GM19324 (cell line): ENCODE measurements around the gene LAMB4.

ENCODE experiments used
- ATAC-seq: cut with Tn5 transposase; IDR thresholded peaks from one replicate; pipeline ENCODE4 v1.9.1; 2021; ENCODE audit warnings: mild to moderate bottlenecking, moderate library complexity; ENCODE audit not compliant: unreplicated experiment, low FRiP score

LAMB4 gene

GRCh38 chr7:108083980-108084379 is 46.2 kb downstream of the LAMB4 start:
- ATAC-seq, result no peak

- ATAC-seq, result no peak
Observed at GRCh38 chr7:108079648-108080591, 50.2 kb downstream of the LAMB4 start.

DNA sequence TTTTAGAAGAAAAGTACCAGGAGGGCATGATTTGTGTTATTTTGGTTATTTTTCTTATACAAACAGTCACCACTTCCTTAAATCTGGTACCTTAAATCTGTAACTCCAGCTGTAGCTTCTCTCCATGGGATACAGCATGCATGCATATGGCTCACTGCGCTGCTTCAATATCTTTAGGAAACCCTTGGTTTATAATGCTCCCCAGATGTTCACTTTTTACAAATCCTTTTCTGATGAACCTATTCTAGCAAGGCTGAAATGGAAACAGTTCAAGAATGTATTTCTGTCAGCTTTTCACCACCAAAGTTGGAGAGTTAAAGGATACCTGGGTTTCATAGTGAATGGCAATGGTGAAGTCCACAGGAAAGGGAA is 50.9 kb downstream of the LAMB4 start:
- ATAC-seq, result no peak

- no peak for ATAC-seq
Observed at GRCh38 chr7:108078691-108079090, 51.5 kb downstream of the LAMB4 start.

GRCh38 chr7:108078211-108078673 is 51.9 kb downstream of the LAMB4 start:
- no peak for ATAC-seq

GRCh38 chr7:108077709-108078108 is 52.5 kb downstream of the LAMB4 start:
- no peak for ATAC-seq

- no peak for ATAC-seq
Observed at GRCh38 chr7:108076156-108076555, 54.0 kb downstream of the LAMB4 start.

DNA sequence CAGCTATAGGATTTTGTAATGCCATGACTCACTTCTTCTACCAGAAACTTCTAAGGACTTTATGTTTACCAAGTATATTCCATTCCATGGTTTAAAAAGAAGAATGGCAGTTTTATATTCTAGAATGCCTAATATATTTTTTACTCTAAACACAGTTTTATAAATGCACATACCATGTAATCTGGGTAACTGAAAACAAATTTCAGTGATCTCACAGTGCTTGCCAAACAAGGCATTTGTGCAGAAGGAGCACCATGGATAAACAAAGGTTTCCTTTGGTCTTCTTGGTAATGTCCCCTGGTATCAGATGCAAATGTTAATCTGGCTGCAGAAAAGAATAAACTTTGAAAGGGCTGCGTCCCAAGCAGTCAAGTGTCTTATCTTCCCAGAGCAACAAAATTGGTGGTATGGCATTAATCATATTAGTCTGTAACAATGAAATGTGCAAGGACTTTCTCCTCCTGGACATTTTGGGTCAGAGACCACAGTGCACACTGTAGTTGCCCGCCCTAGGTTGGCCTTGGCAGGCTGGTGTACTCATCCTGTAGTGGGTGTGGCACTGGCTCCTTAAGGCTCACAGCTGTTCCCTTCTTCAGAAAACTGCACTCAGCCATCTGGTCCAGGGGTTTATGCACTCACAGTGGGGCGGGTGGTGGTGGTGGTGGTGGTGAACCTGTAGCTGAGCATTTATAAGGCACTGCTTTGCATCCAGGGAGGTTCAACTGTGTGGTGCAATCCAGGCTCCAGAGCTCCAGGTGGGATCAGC is 56.7 kb downstream of the LAMB4 start:
- ATAC-seq, result no peak

- ATAC-seq, result no peak
Observed at GRCh38 chr7:108072739-108073138, 57.4 kb downstream of the LAMB4 start.

DNA sequence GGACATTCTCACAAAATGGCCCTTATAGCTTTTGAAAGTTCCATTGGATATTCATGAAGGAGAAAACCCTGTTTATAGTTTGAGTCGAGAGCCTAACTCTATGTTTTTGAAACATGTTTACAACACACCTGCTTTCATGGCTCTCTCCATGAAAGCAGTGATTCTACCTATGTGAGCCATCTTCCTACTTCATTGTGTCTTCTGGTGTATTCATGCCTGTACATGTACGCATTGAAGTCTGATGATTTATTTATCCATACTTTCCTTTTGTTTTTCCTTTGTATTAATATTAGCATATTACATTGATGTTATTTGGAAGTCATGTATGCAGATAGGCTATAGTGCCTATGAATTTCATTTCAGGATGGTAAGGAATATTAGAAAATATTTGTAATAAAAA is 58.0 kb downstream of the LAMB4 start:
- ATAC-seq, result no peak

DNA sequence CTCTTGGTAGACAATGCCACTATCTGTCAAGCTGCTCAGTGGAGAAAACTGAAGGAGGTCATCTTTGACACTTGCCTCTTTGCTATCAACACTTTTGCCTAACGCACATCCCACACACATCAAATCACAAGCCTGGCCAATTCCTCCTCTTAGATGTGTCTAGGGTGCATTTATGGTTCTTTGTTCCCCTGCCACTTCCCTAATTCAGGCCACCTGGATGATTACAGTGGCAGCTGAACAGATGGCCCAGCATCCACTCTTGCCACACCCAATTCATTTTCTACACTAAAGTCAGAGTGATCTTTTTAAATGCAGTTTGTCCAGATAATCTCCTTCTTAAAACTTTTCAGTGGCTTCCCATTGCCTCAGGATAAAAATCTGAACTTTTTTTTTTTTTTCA is 58.6 kb downstream of the LAMB4 start:
- no peak for ATAC-seq

DNA sequence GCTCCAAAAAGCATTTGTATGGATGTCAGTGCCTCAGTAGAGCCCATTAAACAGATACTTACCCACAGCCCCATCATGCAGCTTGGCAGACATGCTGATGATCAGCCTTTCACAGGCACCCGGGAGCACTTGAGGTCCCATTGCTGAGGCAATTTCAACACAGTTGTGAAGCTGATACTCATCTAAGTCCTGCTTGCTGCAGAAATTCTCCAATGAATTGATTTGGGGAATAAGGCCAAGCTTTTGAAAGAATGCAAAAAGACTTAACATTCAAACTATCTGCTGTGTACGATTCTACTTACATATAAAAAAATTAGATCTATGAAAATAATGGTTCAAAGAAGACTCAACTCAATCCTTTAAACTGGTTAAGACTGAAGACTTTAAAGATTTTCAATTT is 60.5 kb downstream of the LAMB4 start:
- ATAC-seq, result no peak

DNA sequence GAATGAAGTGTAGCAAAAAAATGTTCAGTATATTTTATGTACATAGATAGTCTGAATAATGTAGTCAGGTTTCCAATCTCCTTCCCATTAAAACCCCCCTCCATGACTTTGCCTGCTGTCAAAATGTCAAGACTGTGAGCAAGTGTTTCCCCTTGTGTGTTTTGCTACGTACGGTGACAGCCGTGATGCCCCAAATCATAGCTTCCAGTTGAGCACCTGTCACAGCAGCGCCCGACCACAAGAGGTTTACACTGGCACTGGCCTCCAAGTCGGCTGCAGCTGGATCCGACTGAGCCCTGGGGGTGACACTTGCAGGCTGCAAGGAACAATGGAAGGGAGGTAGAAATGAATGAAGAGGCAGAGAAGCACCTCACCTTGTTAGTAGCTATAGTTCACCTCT is 62.3 kb downstream of the LAMB4 start:
- no peak for ATAC-seq

- ATAC-seq, result no peak
Observed at GRCh38 chr7:108066486-108066885, 63.7 kb downstream of the LAMB4 start.

DNA sequence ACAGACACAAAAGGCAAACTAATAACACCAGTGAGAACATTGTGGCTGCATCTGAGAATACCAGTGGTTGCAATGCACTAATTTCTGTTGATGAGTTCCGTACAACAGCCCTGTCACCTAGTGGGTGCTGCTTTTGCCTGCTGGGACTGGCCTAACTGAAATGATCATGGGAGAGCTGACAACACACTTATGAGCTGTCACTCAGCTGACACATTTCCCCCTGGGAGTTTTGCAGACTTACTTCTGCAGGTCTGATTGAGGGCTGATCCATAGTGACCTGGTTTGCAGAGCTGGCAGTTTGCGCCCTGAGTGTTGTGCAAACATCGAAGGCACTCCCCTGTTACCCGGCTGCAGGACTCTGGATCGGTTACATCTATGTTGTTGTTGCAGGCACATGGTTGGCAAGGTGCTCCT is 66.6 kb downstream of the LAMB4 start:
- ATAC-seq, result peak; percentile 59

DNA sequence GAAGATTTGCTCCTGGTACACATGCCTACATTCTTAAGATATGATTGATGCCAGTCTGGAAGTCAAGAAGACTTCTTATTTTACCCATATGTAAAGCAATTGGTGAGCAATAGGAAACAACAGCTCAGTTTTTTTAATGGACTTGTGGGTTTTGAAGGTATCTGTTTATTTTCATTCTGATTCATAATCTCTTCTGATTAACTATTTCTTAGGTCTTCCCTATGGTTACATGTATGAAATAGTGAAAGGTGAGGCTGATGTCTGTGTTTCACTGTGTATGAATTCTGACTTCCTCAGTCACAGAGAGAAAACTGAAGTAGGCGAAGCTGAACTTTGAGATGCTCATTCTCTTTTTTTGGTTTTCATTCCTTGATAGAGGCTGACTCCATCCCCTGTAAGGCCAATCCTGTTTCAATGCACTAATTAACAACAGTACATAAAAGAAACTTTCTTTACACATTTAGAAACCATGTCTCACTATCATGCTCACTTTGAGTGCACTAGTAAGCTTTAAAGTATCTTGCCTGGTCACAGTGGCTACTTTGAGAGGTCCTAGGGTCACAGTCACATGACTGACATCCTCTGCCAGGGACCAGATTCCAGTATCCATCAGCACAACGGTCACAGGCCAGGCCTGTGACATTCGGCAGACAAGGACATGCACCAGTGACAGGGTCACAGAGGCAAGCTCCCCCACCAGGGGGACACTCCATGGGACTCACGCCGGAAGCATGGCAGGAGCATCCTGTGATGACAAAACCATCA is 67.7 kb downstream of the LAMB4 start:
- ATAC-seq, result no peak

GRCh38 chr7:108059526-108059925 is 70.6 kb downstream of the LAMB4 start:
- no peak for ATAC-seq

DNA sequence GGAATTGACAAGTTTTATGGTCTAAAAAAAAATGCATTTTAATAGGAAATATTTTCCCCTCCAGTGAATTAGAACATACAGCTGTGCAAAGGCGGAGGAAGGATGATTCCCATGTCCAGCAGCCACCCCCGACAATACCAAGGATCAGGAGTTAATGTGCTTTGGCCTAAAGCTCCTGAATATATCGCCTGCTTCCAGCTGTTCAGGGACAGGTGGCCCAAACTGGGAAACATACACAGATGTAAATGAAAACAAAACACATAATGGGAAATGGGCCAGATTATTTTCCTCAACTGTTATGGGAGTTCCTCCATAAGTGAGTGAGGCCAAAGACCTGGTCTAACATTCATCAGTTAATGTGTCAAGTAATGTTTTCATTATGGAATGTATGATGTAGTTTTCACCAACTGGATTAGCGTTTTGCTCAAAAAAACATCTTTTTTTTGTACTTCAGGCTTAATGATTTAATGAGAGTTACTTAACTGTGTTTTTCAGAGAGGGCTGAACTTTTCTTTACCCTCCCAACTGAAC is 72.1 kb downstream of the LAMB4 start:
- no peak for ATAC-seq

- ATAC-seq, result no peak
Observed at GRCh38 chr7:108055611-108056021, 74.5 kb downstream of the LAMB4 start.

GRCh38 chr7:108054537-108054936 is 75.6 kb downstream of the LAMB4 start:
- ATAC-seq, result no peak

DNA sequence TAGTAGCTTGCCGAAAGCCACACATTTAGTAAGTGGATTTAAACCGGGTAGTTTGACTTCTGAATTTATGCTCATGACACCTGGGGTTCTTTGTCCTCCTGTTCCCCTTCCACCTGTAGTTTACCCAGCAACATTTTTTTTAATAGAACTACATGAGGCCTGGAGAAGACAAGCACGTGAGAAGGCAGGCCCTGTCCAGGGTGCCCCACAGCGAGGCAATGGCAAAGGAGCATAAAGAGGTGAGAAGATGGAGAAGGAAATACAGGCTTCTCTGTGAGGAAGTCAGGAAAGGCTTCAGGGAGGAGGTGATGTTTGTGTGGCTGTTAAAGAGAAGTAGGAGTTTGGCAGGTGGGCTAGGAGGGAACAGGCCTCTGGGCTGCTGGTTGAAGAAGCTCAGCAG is 76.9 kb downstream of the LAMB4 start:
- ATAC-seq, result no peak
